Eye (tissue), 1 donor: ENCODE measurements around the gene TMEM121.
A peak's percentile ranks its signal among the peaks of the same experiment; 100 is the strongest.
"Not testable (repeated sequence)": the region's sequence is repeated elsewhere in the genome, so short reads cannot be mapped to it uniquely, and the experiment has no call there.

Experiments used
- DNase-seq: peaks from one replicate; pipeline ENCODE4 v3.0.0-alpha.2; 2015

Gene TMEM121

GRCh38 chr14:105528586-105529318 lies 2.4 kb downstream of the TMEM121 start:
- DNase-seq: peak; percentile 64

- DNase-seq: no peak
Observed at GRCh38 chr14:105529319-105529568, 2.9 kb downstream of the TMEM121 start.

GRCh38 chr14:105529569-105530284 lies 3.3 kb downstream of the TMEM121 start:
- no peak for DNase-seq

- DNase-seq: no peak
Observed at GRCh38 chr14:105530285-105531087, 4.1 kb downstream of the TMEM121 start.

- no peak for DNase-seq
Observed at GRCh38 chr14:105531088-105531893, 4.9 kb downstream of the TMEM121 start.

- DNase-seq: no peak
Observed at GRCh38 chr14:105531894-105532623, 5.7 kb downstream of the TMEM121 start.

- DNase-seq: peak; percentile 38
Observed at GRCh38 chr14:105532735-105533141, 6.4 kb downstream of the TMEM121 start.

- no peak for DNase-seq
Observed at GRCh38 chr14:105533391-105533790, 7.0 kb downstream of the TMEM121 start.

- no peak for DNase-seq
Observed at GRCh38 chr14:105533811-105534498, 7.6 kb downstream of the TMEM121 start.

GRCh38 chr14:105534586-105534985 lies 8.2 kb downstream of the TMEM121 start:
- no peak for DNase-seq

GRCh38 chr14:105536051-105536450 lies 9.7 kb downstream of the TMEM121 start:
- DNase-seq: no peak

GRCh38 chr14:105536691-105537579 lies 10.6 kb downstream of the TMEM121 start:
- no peak for DNase-seq

GRCh38 chr14:105537580-105538474 lies 11.4 kb downstream of the TMEM121 start:
- DNase-seq: peak; percentile 68

- no peak for DNase-seq
Observed at GRCh38 chr14:105538481-105539049, 12.2 kb downstream of the TMEM121 start.

GRCh38 chr14:105540811-105541210 lies 14.4 kb downstream of the TMEM121 start:
- DNase-seq: no peak

- DNase-seq: no peak
Observed at GRCh38 chr14:105541218-105541875, 15.0 kb downstream of the TMEM121 start.

- not testable (repeated sequence) for DNase-seq
Observed at GRCh38 chr14:105545676-105546075, 19.3 kb downstream of the TMEM121 start.

- DNase-seq: not testable (repeated sequence)
Observed at GRCh38 chr14:105546410-105546809, 20.0 kb downstream of the TMEM121 start.
